H1 (cell line): ENCODE measurements around the gene CNGA2. TPM values are rescaled to one million over a fixed set of nuclear protein-coding genes. Genes with fewer than 3 reads are reported as not detected.

ENCODE experiments used
- CTCF ChIA-PET: fragments of 300-600 bp; sonication (Branson Sonifier 250); formaldehyde crosslinking; loops from one replicate; lab custom pipeline; 2021; ENCODE audit not compliant: partially characterized antibody; lab: Charles Lee
- POLR2A ChIA-PET: fragments of 300-600 bp; sonication (Branson Sonifier 250); formaldehyde crosslinking; loops from one replicate; lab custom pipeline; 2021; ENCODE audit warnings: inconsistent platforms; ENCODE audit not compliant: partially characterized antibody; lab: Charles Lee
- DNase-seq, 2 experiments: peaks; one replicate each; pipeline versions ENCODE4 v3.0.0 to v3.0.0-alpha.2; 2010 to 2022; ENCODE audit warnings: low spot score in 2 of 2, low read depth in 1 of 2, mixed read lengths in 1 of 2
- FAIRE-seq: peaks from 2 replicates; lab custom pipeline; 2011; peaks lifted over from hg19 to GRCh38; lab: Jason Lieb, UNC
- H2AFZ ChIP-seq: 2 replicates; pipeline ENCODE4 v1.8.1; 2012; ENCODE audit warnings: low read length, inconsistent platforms
- H2AK5ac ChIP-seq: 2 replicates; pipeline ENCODE4 v1.6.1; 2013; ENCODE audit warnings: low read depth, low read length
- H2BK120ac ChIP-seq: replicated peaks from 2 replicates; pipeline ENCODE3; 2013; ENCODE audit warnings: low read depth, low read length, inconsistent platforms
- H2BK12ac ChIP-seq: 2 replicates; pipeline ENCODE4 v1.6.1; 2013; ENCODE audit warnings: low read depth, low read length
- H2BK15ac ChIP-seq: 2 replicates; pipeline ENCODE4 v1.6.1; 2013; ENCODE audit warnings: low read length
- H2BK20ac ChIP-seq: 2 replicates; pipeline ENCODE4 v1.6.1; 2013; ENCODE audit warnings: low read length
- H2BK5ac ChIP-seq: 2 replicates; pipeline ENCODE4 v1.6.1; 2013; ENCODE audit warnings: low read depth, low read length
- H3K14ac ChIP-seq: 2 replicates; pipeline ENCODE4 v1.6.1; 2013; ENCODE audit warnings: inconsistent platforms; ENCODE audit not compliant: insufficient read length
- H3K18ac ChIP-seq: 2 replicates; pipeline ENCODE4 v1.6.1; 2013; ENCODE audit warnings: low read length; ENCODE audit errors: extremely low read depth
- H3K23ac ChIP-seq: 2 replicates; pipeline ENCODE4 v1.6.1; 2013; ENCODE audit warnings: inconsistent platforms; ENCODE audit not compliant: insufficient read length
- H3K23me2 ChIP-seq: 2 replicates; pipeline ENCODE4 v1.6.1; 2013; ENCODE audit warnings: low read depth, low read length
- H3K27ac ChIP-seq: 2 replicates; pipeline ENCODE4 v1.6.1; 2011; ENCODE audit warnings: low read depth, low read length, inconsistent platforms
- H3K27me3 ChIP-seq, 4 experiments: replicated peaks in 1 of 4; 1 replicate in 1 of 4; 2 replicates in 3 of 4; pipeline versions ENCODE4 v1.6.1 to v1.8.1; 2011 to 2013; ENCODE audit warnings: low read length in 3 of 4, mild to moderate bottlenecking in 3 of 4, inconsistent platforms in 2 of 4, mixed read lengths in 2 of 4, moderate library complexity in 1 of 4; ENCODE audit not compliant: control insufficient read depth in 3 of 4, insufficient read depth in 3 of 4; ENCODE audit errors: extremely low read depth in 1 of 4
- H3K36me3 ChIP-seq, 4 experiments: 2 replicates each; pipeline versions ENCODE4 v1.6.1 to v1.8.1; 2011 to 2013; ENCODE audit warnings: mild to moderate bottlenecking in 4 of 4, low read length in 3 of 4, moderate library complexity in 2 of 4, control low read depth in 1 of 4, inconsistent platforms in 1 of 4; ENCODE audit not compliant: insufficient read depth in 4 of 4, control insufficient read depth in 2 of 4
- H3K4ac ChIP-seq: replicated peaks from 2 replicates; pipeline ENCODE3; 2013; ENCODE audit warnings: low read length, low read depth, mixed read lengths, inconsistent platforms; ENCODE audit not compliant: insufficient read length
- H3K4me1 ChIP-seq, 4 experiments: replicated peaks in 1 of 4; 1 replicate in 1 of 4; 2 replicates in 3 of 4; pipeline versions ENCODE4 v1.6.1 to v1.8.1; 2011 to 2013; ENCODE audit warnings: low read length in 3 of 4, inconsistent platforms in 2 of 4, mixed read lengths in 1 of 4; ENCODE audit not compliant: insufficient read depth in 4 of 4, control insufficient read depth in 3 of 4
- H3K4me2 ChIP-seq, 2 experiments: 2 replicates each; pipeline versions ENCODE4 v1.6.1 to v1.8.1; 2011 to 2013; ENCODE audit warnings: low read depth in 2 of 2, low read length in 2 of 2, control low read depth in 1 of 2, inconsistent platforms in 1 of 2, mild to moderate bottlenecking in 1 of 2; ENCODE audit not compliant: insufficient read depth in 1 of 2
- H3K4me3 ChIP-seq, 4 experiments: fragments of 200-600, 300-600 bp in 1 of 4; sonication (generic), shearing (Covaris generic), sonication (Bioruptor Twin) in 1 of 4; 2 replicates each; pipeline versions ENCODE4 v1.5.1 to v1.8.1; 2011 to 2016; ENCODE audit warnings: low read length in 4 of 4, low read depth in 3 of 4, control low read depth in 2 of 4, inconsistent platforms in 2 of 4, mild to moderate bottlenecking in 2 of 4, mixed read lengths in 1 of 4, moderate library complexity in 1 of 4; ENCODE audit not compliant: insufficient read depth in 2 of 4; ENCODE audit errors: extremely low read depth in 1 of 4
- H3K56ac ChIP-seq: replicated peaks from 2 replicates; pipeline ENCODE3; 2013; ENCODE audit warnings: low read depth, mild to moderate bottlenecking, mixed read lengths, low read length, inconsistent platforms; ENCODE audit not compliant: insufficient read length
- H3K79me1 ChIP-seq: 2 replicates; pipeline ENCODE4 v1.6.1; 2013; ENCODE audit warnings: low read depth, low read length, control low read depth
- H3K79me2 ChIP-seq, 2 experiments: 2 replicates each; pipeline versions ENCODE4 v1.6.1 to v1.8.1; 2012 to 2013; ENCODE audit warnings: low read length in 2 of 2, mild to moderate bottlenecking in 2 of 2, inconsistent platforms in 1 of 2; ENCODE audit not compliant: insufficient read depth in 2 of 2, control insufficient read depth in 1 of 2
- H3K9ac ChIP-seq, 4 experiments: replicated peaks in 1 of 4; 1 replicate in 1 of 4; 2 replicates in 3 of 4; pipeline versions ENCODE4 v1.6.1 to v1.8.1; 2011 to 2013; ENCODE audit warnings: low read depth in 3 of 4, low read length in 3 of 4, control low read depth in 2 of 4, mild to moderate bottlenecking in 2 of 4, moderate library complexity in 2 of 4, inconsistent platforms in 1 of 4; ENCODE audit errors: extremely low read depth in 1 of 4
- H3K9me3 ChIP-seq, 2 experiments: 2 replicates each; pipeline versions ENCODE4 v1.6.1 to v1.8.1; 2012 to 2013; ENCODE audit warnings: mild to moderate bottlenecking in 2 of 2, moderate library complexity in 2 of 2, control low read depth in 1 of 2, inconsistent platforms in 1 of 2, low read depth in 1 of 2, low read length in 1 of 2, mixed read lengths in 1 of 2; ENCODE audit not compliant: insufficient read depth in 2 of 2
- H4K20me1 ChIP-seq, 2 experiments: replicated peaks in 1 of 2; 2 replicates each; pipeline versions ENCODE3 to v1.8.1; 2011 to 2013; ENCODE audit warnings: inconsistent platforms in 2 of 2, low read length in 2 of 2, mild to moderate bottlenecking in 1 of 2; ENCODE audit not compliant: insufficient read depth in 2 of 2, control insufficient read depth in 1 of 2
- H4K5ac ChIP-seq: 2 replicates; pipeline ENCODE4 v1.6.1; 2013; ENCODE audit warnings: low read length, low read depth, mixed read lengths, inconsistent platforms; ENCODE audit not compliant: insufficient read length
- H4K8ac ChIP-seq: 2 replicates; pipeline ENCODE4 v1.8.0; 2013; ENCODE audit warnings: mild to moderate bottlenecking, moderate library complexity, low read length, inconsistent platforms; ENCODE audit not compliant: insufficient read depth; ENCODE audit errors: extremely low read depth
- H4K91ac ChIP-seq: replicated peaks from 2 replicates; pipeline ENCODE3; 2013; ENCODE audit warnings: low read length, mixed read lengths, inconsistent platforms; ENCODE audit not compliant: insufficient read length
- HDAC2 ChIP-seq, 2 experiments: fragments of 300-600 bp in 1 of 2; sonication (generic) in 1 of 2; IDR thresholded peaks; 2 replicates each; pipeline ENCODE4 v1.6.1; 2011 to 2012; ENCODE audit warnings: low read depth in 2 of 2, low read length in 2 of 2, mild to moderate bottlenecking in 2 of 2, moderate library complexity in 2 of 2, borderline replicate concordance in 1 of 2, inconsistent platforms in 1 of 2
- KDM4A ChIP-seq: IDR thresholded peaks from one replicate; pipeline ENCODE4 v1.7.1; 2012; ENCODE audit warnings: low read depth, mild to moderate bottlenecking, moderate library complexity, low read length, inconsistent platforms; ENCODE audit not compliant: severe bottlenecking
- WGBS, 2 experiments: shearing (Covaris generic) in 1 of 2; methylation state at CpG; one replicate each; pipeline versions ENCODE4 v1.1.6 to v1.1.7; 2013 to 2015; ENCODE audit warnings: low lambda C conversion rate in 2 of 2, mixed read lengths in 2 of 2, inconsistent platforms in 1 of 2, low coverage in 1 of 2, missing lambda C conversion rate in 1 of 2; ENCODE audit not compliant: insufficient replicate concordance in 2 of 2, insufficient coverage in 1 of 2, insufficient read length in 1 of 2; ENCODE audit errors: extremely low coverage in 1 of 2, missing lambda C conversion rate in 1 of 2; 5-methylcytosine and 5-hydroxymethylcytosine counted together
- polyA plus RNA-seq, 7 experiments: library from polyadenylated mRNA; depleted of rRNA in 3 of 7; stranded (reverse) in 5 of 7; unstranded in 2 of 7; fragments of >200 nt in 5 of 7; fragments of 200-250 nt in 2 of 7; gene quantifications; 1 replicate in 5 of 7; 2 replicates in 1 of 7; 4 replicates in 1 of 7; pipeline versions ENCODE4 v1.2.1 to v1.2.3, GENCODE V29; 2011 to 2013; ENCODE audit warnings: missing spikeins in 2 of 7, mixed read lengths in 2 of 7
- total RNA-seq: library from RNA; stranded (reverse); fragmentation: NEBNext Ultra II Directional; extraction: Animal tissue kit (Norgen Biotek cat#: 25700); gene quantifications from 2 replicates; pipeline ENCODE4 v1.2.1, GENCODE V29; 2021

The CNGA2 gene
- total and polyA plus RNA-seq, 2 of the 8 experiments (the other 6 are each of a cell fraction or from before 2014, with no cell fraction given), result not detected

DNA sequence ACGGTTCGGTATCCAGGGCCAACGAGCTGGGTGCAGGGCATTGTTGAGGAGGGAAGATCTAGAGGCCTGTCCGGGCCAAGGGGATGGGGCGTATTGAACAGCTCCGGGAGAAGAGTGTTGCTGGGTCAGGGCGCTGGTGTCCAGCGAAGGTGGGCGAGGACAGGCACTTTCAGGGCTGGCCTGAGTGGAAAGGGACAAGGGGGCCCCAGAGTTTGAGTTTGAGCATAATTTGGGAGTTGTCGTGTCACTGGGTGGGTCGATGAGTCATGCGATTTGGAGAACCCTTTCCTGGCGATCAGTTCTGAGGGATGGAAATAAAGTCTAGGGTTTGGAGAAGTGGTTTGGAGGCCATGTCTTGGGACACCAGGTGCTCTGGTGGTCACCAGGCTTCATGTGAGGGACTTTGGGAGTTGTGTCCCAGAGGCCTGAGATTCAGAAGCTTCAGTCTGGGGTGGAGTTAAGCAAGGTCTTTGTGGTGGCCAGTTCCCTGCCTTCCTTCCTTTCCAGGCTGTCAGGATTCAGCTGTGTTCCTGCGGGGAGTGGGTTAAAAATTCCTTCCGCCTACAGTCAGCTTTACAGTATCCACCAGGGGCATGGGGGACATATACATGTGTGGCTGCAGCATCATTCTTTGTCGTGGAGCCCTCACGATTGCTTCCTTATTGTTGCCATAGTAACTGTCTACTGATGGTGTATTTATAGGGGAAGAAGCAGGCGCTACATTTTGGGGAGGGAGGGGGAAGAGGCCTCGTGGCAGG is 38.8 kb upstream of the CNGA2 start:
- H4K5ac ChIP-seq, result no peak overlapping the region
- 41% methylated on average over 12 of the region's 19 CpGs; no CpG with 5 or more reads in 1 of the 2 experiments for WGBS, 2 experiments
- H2BK15ac ChIP-seq, result no peak overlapping the region; the same call in 1 of the 2 replicates
- ChIA-PET POLR2A (no interaction called here), CTCF (interaction anchor here (1.3 kb wide), 1 partner anchor 18 kb away, joined by 4 read pairs; no protein-coding TSS in a partner anchor)
- H3K4me2 ChIP-seq, result peak overlapping the region; percentile 74 to 83
- no peak overlapping the region for H4K91ac ChIP-seq
- no peak overlapping the region for H3K14ac ChIP-seq
- no peak overlapping the region for H2AK5ac ChIP-seq
- H2BK5ac ChIP-seq, result no peak overlapping the region
- H4K8ac ChIP-seq, result no peak overlapping the region
- no peak overlapping the region for H2BK120ac ChIP-seq
- no peak overlapping the region for H3K4ac ChIP-seq
- no peak overlapping the region for H3K56ac ChIP-seq
- peak overlapping the region; percentile 29 to 59 (median 44); a peak in 7 of 8 replicates for H3K4me3 ChIP-seq
- H3K27ac ChIP-seq, result no peak overlapping the region
- no peaks in the 10 kb centered on the region for H3K36me3 ChIP-seq
- no peak overlapping the region for H2AFZ ChIP-seq
- H4K20me1 ChIP-seq, result no peaks in the 10 kb centered on the region
- no peaks in the 10 kb centered on the region for H3K23me2 ChIP-seq
- no peak overlapping the region; the same call in 1 of the 2 replicates for H3K18ac ChIP-seq
- TF ChIP-seq HDAC2 (IDR thresholded peaks at IDR 0.05; ENCODE audit: borderline replicate concordance in 1 of 2, low read depth in 2 of 2, low read length in 2 of 2) (no peak), KDM4A (peak; percentile 30)
- no peak overlapping the region for H2BK20ac ChIP-seq
- H3K9ac ChIP-seq, result no peak overlapping the region; a peak in 1 of 7 replicates
- peaks cover 0 to 6% (median 0%) of the 10 kb centered on the region in 4 experiments; a peak in 1 of 7 replicates for H3K4me1 ChIP-seq
- H2BK12ac ChIP-seq, result no peak overlapping the region
- no peak for DNase-seq
- FAIRE-seq, result no peak
- H3K79me2 ChIP-seq, result no peaks in the 10 kb centered on the region
- peaks cover 0 to 6% (median 1%) of the 10 kb centered on the region in 4 experiments; a peak in 2 of 7 replicates for H3K27me3 ChIP-seq
- no peaks in the 10 kb centered on the region for H3K9me3 ChIP-seq
- H3K23ac ChIP-seq, result no peak overlapping the region
- H3K79me1 ChIP-seq, result no peaks in the 10 kb centered on the region
